K562 (cell line): ENCODE measurements around the gene HLF. TPM values are rescaled to one million over a fixed set of nuclear protein-coding genes. Genes with fewer than 3 reads are reported as not detected.

Experiments
- ATAC-seq: fragments of 200-7000 bp; cut with Tn5 transposase; 3 replicates; pipeline ENCODE4 v1.9.1; 2020; ENCODE audit warnings: moderate library complexity
- BruUV-seq: library from RNA; stranded (reverse); fragments of 400-500 nt; replicated peaks from 2 replicates; lab custom pipeline; 2021; lab: Mats Ljungman, UMichigan
- CTCF ChIA-PET: fragments of 300-600 bp; formaldehyde crosslinking; extraction: SDS; loops from one replicate; lab custom pipeline; 2021; ENCODE audit warnings: low intra/inter-chr PET ratio; lab: Yijun Ruan, JAX
- POLR2A ChIA-PET: fragments of 300-600, 350-650 bp; sonication (Branson Sonifier 250); formaldehyde crosslinking; extraction: SDS; loops from one replicate; lab custom pipeline; 2021; ENCODE audit warnings: antibody characterized with exemption, inconsistent platforms; lab: Yijun Ruan, JAX
- DNase-seq, 4 experiments: peaks; one replicate each; pipeline versions ENCODE4 v3.0.0 to v3.0.0-alpha.2; 2011 to 2018; ENCODE audit warnings: low spot score in 3 of 4, mixed read lengths in 3 of 4; ENCODE audit errors: extremely low read depth in 1 of 4
- FAIRE-seq: peaks from 2 replicates; lab custom pipeline; 2011; peaks lifted over from hg19 to GRCh38; lab: Jason Lieb, UNC
- H2AFZ ChIP-seq: 2 replicates; pipeline ENCODE4 v1.6.0; 2011; ENCODE audit warnings: low read depth, low read length, control low read depth, inconsistent platforms
- H3K27ac ChIP-seq: fragments of 200-600 bp; 3 replicates; pipeline ENCODE4 v1.8.0; 2011; ENCODE audit warnings: low read depth, mild to moderate bottlenecking, control low read depth, inconsistent platforms, low read length, moderate library complexity, mixed read lengths; ENCODE audit errors: extremely low read depth
- H3K27me3 ChIP-seq, 2 experiments: fragments of 300-600 bp in 1 of 2; 2 replicates in 1 of 2; 3 replicates in 1 of 2; pipeline versions ENCODE4 v1.6.0 to v1.8.0; 2011; ENCODE audit warnings: inconsistent platforms in 2 of 2, low read length in 2 of 2, mild to moderate bottlenecking in 1 of 2, mixed read lengths in 1 of 2, moderate library complexity in 1 of 2; ENCODE audit not compliant: control insufficient read depth in 2 of 2, insufficient read depth in 2 of 2
- H3K36me3 ChIP-seq: fragments of 300-600 bp; 3 replicates; pipeline ENCODE4 v1.8.0; 2011; ENCODE audit warnings: mild to moderate bottlenecking, low read length, inconsistent platforms; ENCODE audit not compliant: control insufficient read depth, insufficient read depth
- H3K4me1 ChIP-seq, 2 experiments: fragments of 200-600 bp in 1 of 2; replicated peaks in 1 of 2; 2 replicates in 1 of 2; 3 replicates in 1 of 2; pipeline versions ENCODE4 v1.5.1 to v1.8.0; 2011; ENCODE audit warnings: inconsistent platforms in 2 of 2, low read length in 2 of 2, mild to moderate bottlenecking in 1 of 2, mixed read lengths in 1 of 2, moderate library complexity in 1 of 2; ENCODE audit not compliant: control insufficient read depth in 2 of 2, insufficient read depth in 2 of 2
- H3K4me2 ChIP-seq: 2 replicates; pipeline ENCODE4 v1.6.1; 2011; ENCODE audit warnings: low read length, control low read depth, inconsistent platforms, mixed read lengths; ENCODE audit not compliant: insufficient read depth
- H3K4me3 ChIP-seq: fragments of 200-600 bp; sonication (generic), shearing (Covaris generic); 2 replicates; pipeline ENCODE4 v1.5.1; 2016; ENCODE audit warnings: control low read depth, inconsistent platforms
- H3K79me2 ChIP-seq: fragments of 200-600 bp; 3 replicates; pipeline ENCODE4 v1.8.0; 2011; ENCODE audit warnings: low read length, inconsistent platforms; ENCODE audit not compliant: control insufficient read depth, insufficient read depth
- H3K9ac ChIP-seq, 2 experiments: 2 replicates each; pipeline versions ENCODE4 v1.6.0 to v1.6.1; 2011; ENCODE audit warnings: low read depth in 2 of 2, low read length in 2 of 2, control low read depth in 1 of 2, inconsistent platforms in 1 of 2, mild to moderate bottlenecking in 1 of 2, mixed read lengths in 1 of 2; ENCODE audit not compliant: insufficient read depth in 1 of 2
- H3K9me1 ChIP-seq: one replicate; pipeline ENCODE4 v1.6.0; 2011; ENCODE audit warnings: inconsistent platforms, mild to moderate bottlenecking, low read length, moderate library complexity; ENCODE audit not compliant: control insufficient read depth, insufficient read depth
- H3K9me3 ChIP-seq: replicated peaks from 2 replicates; pipeline ENCODE4 v1.5.1; 2011; ENCODE audit warnings: low read depth, low read length, inconsistent platforms; ENCODE audit not compliant: control insufficient read depth, insufficient read depth
- H4K20me1 ChIP-seq: replicated peaks from 2 replicates; pipeline ENCODE4 v1.6.1; 2011; ENCODE audit warnings: low read length, inconsistent platforms, mixed read lengths; ENCODE audit not compliant: control insufficient read depth, insufficient read depth
- DMBX1 ChIP-seq: fragments of 250-450 bp; sonication (Bioruptor Pico); IDR thresholded peaks from 2 replicates; pipeline ENCODE4 v1.8.0; 2022; ENCODE audit warnings: inconsistent platforms, mild to moderate bottlenecking, moderate library complexity, borderline replicate concordance
- POLR2G ChIP-seq: fragments of 200-400 bp; formaldehyde crosslinking; IDR thresholded peaks from 2 replicates; pipeline ENCODE4 v1.6.1; 2017; ENCODE audit warnings: low read depth, mild to moderate bottlenecking, antibody characterized with exemption, low read length, moderate library complexity
- TAF7 ChIP-seq: fragments of 450-650 bp; IDR thresholded peaks from 2 replicates; pipeline ENCODE4 v1.6.1; 2016; ENCODE audit warnings: missing genetic modification characterization, missing compliant biosample characterization
- ZNF134 ChIP-seq: fragments of 250-450 bp; sonication (Bioruptor Pico); conservative IDR thresholded peaks from 2 replicates; pipeline ENCODE4 v1.4.0; 2020
- ZNF436 ChIP-seq: fragments of 250-450, 450-650 bp; sonication (Bioruptor Pico); formaldehyde crosslinking; IDR thresholded peaks from 2 replicates; pipeline ENCODE4 v1.7.0; 2020; ENCODE audit warnings: mild to moderate bottlenecking
- WGBS: fragments of 100-300 bp; shearing (Covaris generic); methylation state at CpG from one replicate; pipeline ENCODE4 v1.1.6; 2016; ENCODE audit warnings: low coverage, mixed read lengths; ENCODE audit not compliant: insufficient coverage; ENCODE audit errors: missing lambda C conversion rate; 5-methylcytosine and 5-hydroxymethylcytosine counted together
- in situ Hi-C: fragments of 300-500 bp; cut with MboI; formaldehyde crosslinking; loops from 4 replicates; pipeline ENCODE4 v1.15.0; 2018; ENCODE audit warnings: inconsistent platforms, mixed read lengths
- intact Hi-C: fragments of 100-400 bp; cut with micrococcal nuclease; formaldehyde crosslinking; loops from 2 replicates; pipeline ENCODE4 v1.14.2; 2022
- polyA plus RNA-seq, 8 experiments: library from polyadenylated mRNA; depleted of rRNA in 4 of 8; stranded (reverse) in 5 of 8; unstranded in 3 of 8; fragments of >200 nt; fragmentation: Nextera tagmentation in 2 of 8; fragmentation: Illumina TruSeq in 1 of 8; extraction: Ambion mirVana in 2 of 8; extraction: Trizol in 1 of 8; gene quantifications; 2 replicates each; pipeline versions ENCODE4 v1.2.1 to v1.2.3, GENCODE V29; 2011 to 2014; ENCODE audit warnings: inconsistent platforms in 1 of 8, missing spikeins in 1 of 8
- total RNA-seq, 7 experiments: library from RNA; depleted of rRNA in 6 of 7; stranded (reverse); fragments of >200 nt in 6 of 7; fragmentation: Illumina TruSeq in 2 of 7; extraction: Trizol in 2 of 7; gene quantifications; 2 replicates each; pipeline versions ENCODE4 v1.2.1 to v1.2.3, GENCODE V29; 2011 to 2021; ENCODE audit warnings: low replicate concordance in 1 of 7

HLF gene
- total and polyA plus RNA-seq, 9 of the 15 experiments (the other 6 are each of a cell fraction or from before 2014, with no cell fraction given) = 0.03 to 0.24 (median 0.09) TPM

- TF ChIP-seq TAF7 (tag) = no peak
Measured at GRCh38 chr17:55332296-55333041, 67.7 kb downstream of the HLF start (continued).

- Histone ChIP-seq H3K36me3 (no peaks in the 10 kb centered on the region), H3K9me1 (no peaks in the 10 kb centered on the region), H3K79me2 (no peaks in the 10 kb centered on the region), H3K9ac (no peak overlapping the region), H3K4me3 (no peak overlapping the region), H3K27me3 (no peaks in the 10 kb centered on the region), H3K9me3 (no peaks in the 10 kb centered on the region), H4K20me1 (no peaks in the 10 kb centered on the region), H3K27ac (no peak overlapping the region), H2AFZ (no peak overlapping the region)
- no TSS peak for BruUV-seq
- WGBS = 34% methylated on average over 4 of the region's 4 CpGs
- FAIRE-seq (no peak), ATAC-seq (no peak)
- in situ Hi-C loops = no loop called here
- intact Hi-C loops = no loop called here
- CTCF ChIA-PET = no interaction called here
- TF ChIP-seq DMBX1 (CRISPR knock-in tag) (no peak), ZNF134 (CRISPR knock-in tag) (no peak), POLR2G (no peak), ZNF436 (CRISPR knock-in tag) (no peak)
- TF ChIP-seq, all 486 proteins: peak for 0
- DNase-seq = no peak
- POLR2A ChIA-PET = interaction anchor here (0.6 to 0.7 kb wide), 2 partner anchors 9 to 12 kb away, joined by 4 read pairs; no protein-coding TSS in a partner anchor
- Histone ChIP-seq H3K4me2 (no peak overlapping the region), H3K4me1 (peaks cover 5 to 7% of the 10 kb centered on the region in 2 experiments; a peak in 3 of 5 replicates)
Measured at GRCh38 chr17:55334285-55334684, 69.5 kb downstream of the HLF start.
